Kidney capillary endothelial cell (primary cell): ENCODE results near the gene CSNK1G2.
"Not testable (repeated sequence)": the region's sequence is repeated elsewhere in the genome, so short reads cannot be mapped to it uniquely, and the experiment has no call there.

Experiments
- DNase-seq: peaks from one replicate; pipeline ENCODE4 v3.0.0-alpha.2; 2018; ENCODE audit warnings: low spot score

Gene CSNK1G2

GRCh38 chr19:1988464-1988863 is 47.5 kb downstream of the CSNK1G2 start:
- not testable (repeated sequence) for DNase-seq

GRCh38 chr19:1989513-1990229 is 48.7 kb downstream of the CSNK1G2 start:
- DNase-seq: no peak

- DNase-seq: no peak
Observed at GRCh38 chr19:1990230-1991017, 49.5 kb downstream of the CSNK1G2 start.

- no peak for DNase-seq
Observed at GRCh38 chr19:1991018-1991913, 50.3 kb downstream of the CSNK1G2 start.

- DNase-seq: no peak
Observed at GRCh38 chr19:1992759-1993260, 51.8 kb downstream of the CSNK1G2 start.

- no peak for DNase-seq
Observed at GRCh38 chr19:1997353-1998233, 56.6 kb downstream of the CSNK1G2 start.

- no peak for DNase-seq
Observed at GRCh38 chr19:1998712-1999708, 58.0 kb downstream of the CSNK1G2 start.

GRCh38 chr19:1999856-2000515 is 59.0 kb downstream of the CSNK1G2 start:
- DNase-seq: no peak

- no peak for DNase-seq
Observed at GRCh38 chr19:2003874-2004273, 62.9 kb downstream of the CSNK1G2 start.

- DNase-seq: no peak
Observed at GRCh38 chr19:2010135-2010668, 69.2 kb downstream of the CSNK1G2 start.

GRCh38 chr19:2011169-2011568 is 70.2 kb downstream of the CSNK1G2 start:
- no peak for DNase-seq

- DNase-seq: no peak
Observed at GRCh38 chr19:2012941-2013682, 72.1 kb downstream of the CSNK1G2 start.

GRCh38 chr19:2013683-2013961 is 72.7 kb downstream of the CSNK1G2 start:
- DNase-seq: no peak

GRCh38 chr19:2014131-2014571 is 73.2 kb downstream of the CSNK1G2 start:
- no peak for DNase-seq

GRCh38 chr19:2014731-2015607 is 74.0 kb downstream of the CSNK1G2 start:
- no peak for DNase-seq

- DNase-seq: no peak
Observed at GRCh38 chr19:2015608-2015950, 74.6 kb downstream of the CSNK1G2 start, which contains the start of gene BTBD2. Gene BTBD2 (minus strand): TSS chr19:2015714. CDS start chr19:2015703, 11 bp downstream.

- DNase-seq: no peak
Observed at GRCh38 chr19:2016041-2016807, 75.3 kb downstream of the CSNK1G2 start.
